Fibroblast of the conjunctiva (primary cell): ENCODE data around the gene LPA.
"Not testable (repeated sequence)": the region's sequence is repeated elsewhere in the genome, so short reads cannot be mapped to it uniquely, and the experiment has no call there.

Experiments used
- DNase-seq: peaks from one replicate; pipeline ENCODE4 v3.0.0-alpha.2; 2010; ENCODE audit warnings: low read depth

The LPA gene

GRCh38 chr6:160664198-160664597 lies at the start of gene LPA:
Gene LPA (minus strand): TSS chr6:160664275. CDS start chr6:160664214, 61 bp downstream.
- DNase-seq = not testable (repeated sequence)

GRCh38 chr6:160708993-160709392 lies 44.9 kb upstream of the LPA start:
- DNase-seq = not testable (repeated sequence)

DNA sequence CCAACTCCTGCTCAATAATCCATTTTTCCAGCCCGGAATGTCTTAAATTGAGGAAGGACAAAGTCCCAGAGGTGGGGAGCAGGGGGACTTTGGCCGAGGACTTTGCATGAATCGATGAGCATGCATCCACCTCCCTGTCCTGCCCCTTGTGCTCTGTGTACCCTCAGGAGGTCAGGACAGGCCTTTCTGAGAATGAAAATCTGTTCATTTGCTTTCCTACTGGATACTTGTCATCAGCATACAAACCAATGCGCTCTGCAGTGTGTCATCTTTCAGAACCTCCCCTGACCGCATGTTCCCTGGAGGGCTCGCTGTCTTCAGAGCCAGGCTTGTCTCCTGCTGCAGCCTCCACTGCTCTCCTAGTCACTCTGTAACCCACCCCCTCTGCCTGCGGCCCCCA lies 40.6 kb upstream of the LPA start:
- not testable (repeated sequence) for DNase-seq

DNA sequence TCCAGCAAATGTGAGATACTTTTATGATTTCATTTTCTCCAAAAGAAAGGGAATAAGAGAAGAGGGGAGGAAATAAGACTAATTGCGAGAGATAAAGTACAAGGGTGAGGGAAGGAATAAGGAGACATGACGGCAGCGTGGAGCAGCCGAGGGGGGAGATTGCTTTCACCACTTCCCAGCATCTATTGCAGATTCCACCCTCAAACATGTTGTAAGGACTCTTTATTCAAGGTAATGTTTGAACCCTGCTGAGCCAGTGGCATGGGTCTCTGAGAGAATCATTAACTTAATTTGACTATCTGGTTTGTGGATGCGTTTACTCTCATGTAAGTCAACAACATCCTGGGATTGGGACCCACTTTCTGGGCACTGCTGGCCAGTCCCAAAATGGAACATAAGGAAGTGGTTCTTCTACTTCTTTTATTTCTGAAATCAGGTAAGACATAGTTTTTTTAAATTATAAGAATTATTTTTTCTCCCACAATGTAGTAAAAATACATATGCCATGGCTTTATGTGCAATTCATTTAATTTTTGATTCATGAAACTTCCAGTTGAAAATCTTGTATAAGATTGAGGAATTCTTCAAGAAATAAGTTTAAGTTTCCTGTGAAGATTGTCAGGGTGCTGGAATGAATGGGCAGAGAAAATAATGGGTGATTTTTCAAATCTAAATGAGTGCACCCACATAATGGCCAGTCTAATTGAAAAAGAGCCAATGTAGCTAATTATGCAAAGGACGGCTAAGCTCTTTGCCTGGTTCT lies 38.0 kb upstream of the LPA start, which contains the start of gene PLG:
Gene PLG, plus strand, starts transcription at position 327 of the 763 bp plus-strand sequence. Its CDS starts 61 bp downstream, at position 388.
- DNase-seq = not testable (repeated sequence)

GRCh38 chr6:160697826-160698225 lies 33.8 kb upstream of the LPA start:
- DNase-seq = no peak

DNA sequence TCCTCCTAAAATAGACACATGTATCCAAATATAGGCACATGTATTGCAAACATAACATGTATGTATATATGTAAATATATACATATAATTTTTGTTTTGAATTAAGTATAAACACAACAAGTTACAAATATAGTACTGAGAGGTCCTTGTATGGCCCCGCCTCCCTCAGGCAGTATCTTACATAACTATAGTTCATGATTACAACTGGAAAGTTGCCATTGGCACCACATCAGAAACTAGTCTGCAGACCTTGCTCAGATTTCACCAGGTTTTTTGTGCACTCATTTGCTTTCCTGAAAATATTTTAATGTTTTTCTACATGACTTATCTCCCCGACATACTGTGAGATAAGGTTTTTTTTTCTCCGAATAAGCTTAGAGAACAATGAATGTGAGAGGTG lies 32.8 kb upstream of the LPA start:
- DNase-seq = not testable (repeated sequence)

DNA sequence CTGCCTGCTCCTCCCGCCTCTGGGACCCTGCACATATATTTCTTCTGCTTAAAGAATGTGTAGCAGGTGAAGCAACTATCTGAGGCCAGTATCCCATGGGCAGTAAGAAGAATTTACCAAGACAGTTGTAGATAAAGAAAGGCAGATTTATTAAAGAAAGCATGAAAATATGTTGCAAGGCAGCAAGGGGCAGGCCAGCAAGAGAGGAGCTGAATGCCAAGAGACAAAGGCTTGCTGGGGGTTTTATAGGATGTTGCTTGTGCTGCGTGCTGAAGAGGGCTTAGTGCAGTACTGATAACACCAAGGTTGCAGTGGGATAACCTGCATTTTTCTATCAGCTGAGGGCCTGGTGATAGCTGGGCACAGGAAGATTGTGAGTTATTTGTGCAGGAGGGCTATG lies 31.5 kb upstream of the LPA start:
- DNase-seq = not testable (repeated sequence)

DNA sequence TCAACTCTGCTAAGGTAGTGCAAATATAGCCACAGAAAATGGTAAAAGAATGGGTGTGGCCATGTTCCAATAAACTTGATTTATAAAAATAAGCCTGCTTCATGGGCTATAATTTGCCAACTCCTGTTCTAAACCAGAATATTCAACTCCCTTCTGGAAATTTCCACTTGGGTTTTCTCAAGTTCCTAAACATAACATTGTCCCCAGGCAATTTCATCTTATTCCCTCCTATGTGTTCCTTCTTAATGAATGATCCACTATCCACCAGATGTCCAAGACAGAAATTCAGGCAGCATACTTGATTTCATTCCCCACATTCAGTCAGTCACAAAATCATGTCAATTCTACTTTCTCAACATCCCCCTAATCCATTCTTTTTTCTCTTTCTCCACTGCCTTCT lies 30.9 kb upstream of the LPA start:
- peak; percentile 9 for DNase-seq

DNA sequence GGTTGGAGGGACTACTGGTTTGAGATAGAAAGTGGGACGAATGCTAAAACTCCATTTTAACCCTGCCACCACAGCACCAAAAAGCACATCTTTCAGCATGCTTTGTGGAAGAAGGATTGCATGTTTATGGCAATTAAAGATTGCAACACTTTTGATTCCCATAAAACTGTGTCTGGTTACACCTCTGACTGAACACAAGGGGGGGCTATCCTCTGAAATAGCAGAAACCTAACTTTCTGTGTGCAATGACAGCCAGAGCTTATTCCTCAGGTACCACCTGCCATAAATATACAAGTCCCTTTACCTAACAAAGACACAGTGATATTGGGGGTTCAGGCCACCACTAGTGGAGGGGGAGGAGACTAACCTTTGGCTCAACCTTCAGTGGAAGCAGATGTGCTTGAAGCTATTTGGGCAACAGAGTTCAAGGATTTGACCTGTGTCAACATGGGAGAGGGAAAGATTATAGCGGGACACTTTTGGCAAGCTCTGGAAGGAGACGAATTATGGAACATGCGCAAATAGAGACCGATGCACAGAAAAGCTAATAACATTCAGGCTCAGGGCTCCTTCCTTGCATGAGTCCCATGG lies 28.4 kb upstream of the LPA start:
- DNase-seq = no peak

DNA sequence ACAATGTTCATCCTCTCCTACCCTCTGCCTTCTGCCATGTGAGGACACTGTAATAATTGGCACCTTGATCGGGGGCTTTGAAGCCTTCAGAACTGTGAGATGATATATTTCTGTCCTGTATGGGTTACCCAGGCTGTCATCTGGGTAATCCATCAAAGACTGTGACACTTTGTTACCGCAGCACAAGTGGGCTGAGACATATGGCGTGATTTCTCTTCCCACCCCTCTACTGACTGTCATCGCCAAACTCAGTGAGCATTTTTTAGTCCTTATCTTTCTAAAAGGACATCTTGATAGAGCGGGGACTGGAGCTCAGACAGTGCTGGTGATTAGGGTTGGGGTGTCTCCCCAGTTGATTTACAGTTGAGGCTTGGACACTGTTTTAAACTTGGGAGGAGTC lies 27.5 kb upstream of the LPA start:
- DNase-seq = no peak

DNA sequence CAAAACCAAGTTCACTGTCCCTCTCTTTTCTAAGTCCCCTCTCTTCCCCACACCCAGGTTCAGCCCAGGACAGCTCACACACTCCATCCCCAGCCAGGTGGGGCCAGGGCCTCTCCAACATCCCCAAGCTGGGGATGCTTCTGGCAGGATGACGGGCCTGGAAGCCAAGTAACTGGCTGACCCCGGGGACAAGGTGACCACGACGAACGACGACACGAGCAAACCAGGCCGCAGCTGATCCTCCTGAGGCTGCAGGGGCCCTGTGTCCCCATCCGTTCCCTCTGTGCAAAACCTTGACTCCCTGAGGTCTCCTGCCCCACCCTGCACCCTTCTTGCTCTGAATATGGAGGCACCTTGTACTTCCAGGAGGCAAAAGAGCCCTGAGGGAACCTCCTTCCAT lies 26.4 kb upstream of the LPA start:
- DNase-seq = no peak

GRCh38 chr6:160685762-160686450 lies 21.8 kb upstream of the LPA start:
- no peak for DNase-seq

GRCh38 chr6:160685101-160685761 lies 21.2 kb upstream of the LPA start:
- DNase-seq = not testable (repeated sequence)

DNA sequence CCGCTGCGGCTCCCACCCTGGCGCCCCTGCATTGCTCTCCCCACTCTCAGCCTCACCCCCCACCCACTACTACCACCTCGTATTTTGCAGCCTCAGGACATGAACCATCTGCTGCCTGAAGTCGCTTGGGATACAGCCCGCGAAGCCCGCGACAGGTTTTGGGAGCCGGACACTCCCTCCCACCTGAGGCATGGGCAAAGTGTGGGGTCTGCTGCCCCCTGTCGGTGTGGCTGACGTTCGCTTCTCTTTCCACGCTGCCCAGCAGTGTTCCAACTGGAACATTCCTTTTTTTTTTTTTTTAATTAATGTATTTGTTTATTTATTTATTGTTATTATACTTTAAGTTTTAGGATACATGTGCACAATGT lies 15.3 kb upstream of the LPA start:
- DNase-seq = no peak

DNA sequence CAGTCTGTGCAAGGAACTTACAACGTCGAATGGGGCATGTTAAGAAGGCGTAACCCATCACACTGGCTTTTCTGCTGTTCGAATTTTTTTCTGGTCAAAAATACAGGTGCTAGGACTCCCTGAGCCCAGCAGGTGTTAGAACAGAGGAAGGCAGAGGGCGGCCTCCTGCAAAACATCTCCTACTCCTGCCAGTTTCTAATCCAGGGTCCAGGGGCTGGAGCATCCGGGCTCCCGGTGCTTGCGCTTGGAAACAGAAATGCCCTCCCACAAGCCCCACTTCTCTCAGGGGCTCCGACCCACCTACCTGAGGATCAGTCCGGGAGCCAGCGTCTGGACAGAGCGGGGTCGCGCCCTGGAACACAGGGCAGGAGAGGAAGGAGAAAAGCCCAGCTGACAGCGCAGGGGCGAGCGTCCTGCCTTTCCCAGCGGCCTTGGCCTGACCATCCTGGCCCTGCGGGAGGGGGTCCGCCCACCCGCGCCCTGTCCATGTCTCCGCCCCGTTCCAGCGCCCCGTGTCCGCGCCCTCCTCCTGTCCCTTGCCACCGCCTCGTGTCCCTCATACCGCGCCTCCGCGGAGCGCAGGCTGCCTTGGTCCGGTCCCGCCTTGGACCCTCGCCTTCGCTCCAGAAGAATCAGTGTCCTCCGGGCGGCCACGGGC lies 14.8 kb upstream of the LPA start:
- no peak for DNase-seq

DNA sequence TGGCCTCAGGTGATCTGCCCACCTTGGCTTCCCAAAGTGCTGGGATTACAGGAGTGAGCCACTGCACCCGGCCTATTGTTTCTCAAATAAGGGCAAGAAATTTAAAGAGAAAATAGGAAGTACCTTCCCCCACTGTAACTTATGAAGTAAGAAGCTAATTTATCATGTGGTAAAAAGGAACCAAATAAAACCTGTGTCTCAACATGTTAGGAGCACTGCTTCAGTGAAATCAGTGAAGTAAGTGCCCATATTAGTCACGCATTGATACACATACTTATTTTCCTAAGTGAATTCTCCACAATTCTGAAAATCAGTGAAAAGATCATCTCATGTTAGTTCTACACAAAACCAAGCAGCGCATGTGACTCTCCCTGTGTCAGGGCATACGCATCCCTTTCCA lies 14.2 kb upstream of the LPA start:
- no peak for DNase-seq

DNA sequence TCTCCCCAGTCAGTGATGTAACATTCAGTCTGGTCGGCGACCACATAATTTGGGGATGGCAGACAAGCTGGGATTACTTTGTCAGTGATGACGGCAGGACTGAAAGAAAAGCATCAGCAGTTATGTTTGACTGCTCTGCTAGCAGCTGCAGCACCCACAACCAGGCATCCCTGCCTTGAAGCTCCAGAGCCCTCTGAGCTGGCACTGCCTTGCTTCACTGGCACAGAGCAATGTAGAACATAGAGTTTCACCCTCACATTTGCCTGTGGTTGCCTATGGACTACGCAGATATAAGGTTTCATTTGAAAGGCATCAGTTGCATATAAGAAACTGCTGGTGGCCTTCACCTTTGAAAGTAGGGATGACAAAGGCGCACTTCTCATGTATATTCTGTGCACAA lies 12.3 kb upstream of the LPA start:
- not testable (repeated sequence) for DNase-seq

DNA sequence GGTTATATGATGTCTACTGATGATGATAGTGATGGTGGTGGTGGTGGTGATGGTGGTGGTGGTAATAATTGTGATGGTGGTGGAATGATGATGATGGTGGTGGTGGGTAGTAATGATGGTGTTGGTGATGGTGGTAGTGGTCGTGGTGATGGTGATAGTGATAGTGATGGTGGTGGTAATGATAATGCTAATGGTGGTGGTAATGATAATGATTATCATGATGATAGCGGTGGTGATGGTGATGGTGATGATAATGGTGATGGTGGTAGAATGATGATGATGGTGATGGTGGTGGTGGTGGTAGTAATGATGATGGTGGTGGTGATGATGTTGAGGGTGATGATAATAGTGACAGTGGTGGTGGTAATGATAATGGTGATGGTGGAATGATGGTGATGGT lies 4.5 kb upstream of the LPA start:
- no peak for DNase-seq

GRCh38 chr6:160667639-160668481 lies 3.8 kb upstream of the LPA start:
- DNase-seq = no peak

DNA sequence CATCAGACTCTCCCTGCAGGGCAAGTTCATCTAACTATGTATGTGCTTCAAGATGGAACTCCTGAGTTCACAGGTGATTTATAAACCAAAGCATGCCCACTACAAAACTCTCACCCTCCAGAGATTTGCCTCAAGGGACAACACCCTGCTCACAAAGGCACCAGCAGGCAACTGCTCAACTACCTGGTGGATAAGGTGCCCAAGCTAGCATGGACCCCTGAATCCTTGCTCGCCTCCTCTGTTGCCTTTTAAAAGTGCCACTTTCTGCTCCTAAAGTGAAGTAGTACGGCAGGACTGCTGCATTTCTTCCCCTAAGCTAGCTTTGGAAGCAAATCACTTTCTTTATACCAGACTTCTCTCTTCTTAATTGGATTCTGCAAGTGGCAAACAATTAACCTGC lies 1.2 kb downstream of the LPA start:
- DNase-seq = no peak

- no peak for DNase-seq
These were observed 1.6 kb downstream of the LPA start for GRCh38 chr6:160662429-160662828.
